GM23338 (cell line): ENCODE data around the gene RPTOR. TPM values are rescaled to one million over a fixed set of nuclear protein-coding genes. Genes with fewer than 3 reads are reported as not detected.

Source experiments
- ATAC-seq: fragments of 200-7000 bp; cut with Tn5 transposase; 3 replicates; pipeline ENCODE4 v1.9.1; 2020
- DNase-seq: peaks from one replicate; pipeline ENCODE4 v3.0.0-alpha.2; 2015; ENCODE audit warnings: low spot score
- H2AFZ ChIP-seq: fragments of 200-600 bp; sonication (generic); 2 replicates; pipeline ENCODE4 v1.8.0; 2016; ENCODE audit warnings: antibody characterized with exemption, mild to moderate bottlenecking, moderate library complexity
- H3F3A ChIP-seq: fragments of 200-600 bp; sonication (generic); replicated peaks from 2 replicates; pipeline ENCODE4 v1.8.0; 2017; ENCODE audit warnings: antibody characterized with exemption, mixed run types, low read depth
- H3K27ac ChIP-seq: fragments of 200-600 bp; sonication (generic); 2 replicates; pipeline ENCODE4 v1.6.1; 2016; ENCODE audit warnings: low read depth
- H3K27me3 ChIP-seq: fragments of 200-600 bp; sonication (generic); 2 replicates; pipeline ENCODE4 v1.8.0; 2016; ENCODE audit warnings: mild to moderate bottlenecking, mixed run types, moderate library complexity; ENCODE audit not compliant: insufficient read depth
- H3K36me3 ChIP-seq: fragments of 200-600 bp; sonication (generic); 2 replicates; pipeline ENCODE4 v1.8.0; 2016; ENCODE audit warnings: mild to moderate bottlenecking; ENCODE audit not compliant: insufficient read depth
- H3K4me1 ChIP-seq: fragments of 200-600 bp; sonication (generic); 2 replicates; pipeline ENCODE4 v1.8.0; 2016; ENCODE audit warnings: mild to moderate bottlenecking, moderate library complexity; ENCODE audit not compliant: insufficient read depth
- H3K4me2 ChIP-seq: fragments of 200-600 bp; sonication (generic); 2 replicates; pipeline ENCODE4 v1.7.1; 2017; ENCODE audit warnings: mixed run types
- H3K4me3 ChIP-seq: fragments of 200-600 bp; sonication (generic); 2 replicates; pipeline ENCODE4 v1.6.1; 2016; ENCODE audit warnings: mixed run types
- H3K79me2 ChIP-seq: fragments of 200-600 bp; sonication (generic); replicated peaks from 2 replicates; pipeline ENCODE4 v1.8.0; 2017; ENCODE audit warnings: mild to moderate bottlenecking; ENCODE audit not compliant: insufficient read depth
- H3K9me2 ChIP-seq: fragments of 200-600 bp; sonication (generic); 2 replicates; pipeline ENCODE4 v1.8.0; 2017; ENCODE audit not compliant: insufficient read depth
- H4K20me1 ChIP-seq: fragments of 200-600 bp; sonication (generic); replicated peaks from 2 replicates; pipeline ENCODE4 v1.8.0; 2017; ENCODE audit warnings: mild to moderate bottlenecking; ENCODE audit not compliant: insufficient read depth
- H3K27ac Mint-ChIP-seq: 2 replicates; pipeline ENCODE4 v1.8.0; 2020; ENCODE audit warnings: inconsistent platforms, mild to moderate bottlenecking, moderate library complexity, mixed read lengths
- H3K27me3 Mint-ChIP-seq: 3 replicates; pipeline ENCODE4 v1.8.0; 2022; ENCODE audit warnings: low read depth, mild to moderate bottlenecking, moderate library complexity, mixed read lengths, inconsistent platforms; ENCODE audit not compliant: insufficient read depth, poor library complexity
- H3K36me3 Mint-ChIP-seq: 3 replicates; pipeline ENCODE4 v1.8.0; 2021; ENCODE audit warnings: low read depth, mild to moderate bottlenecking, inconsistent platforms, moderate library complexity, mixed read lengths
- H3K4me1 Mint-ChIP-seq: 3 replicates; pipeline ENCODE4 v1.8.0; 2020; ENCODE audit warnings: mild to moderate bottlenecking, inconsistent platforms, mixed read lengths
- H3K4me3 Mint-ChIP-seq: 3 replicates; pipeline ENCODE4 v1.8.0; 2021; ENCODE audit warnings: moderate library complexity, mild to moderate bottlenecking, inconsistent platforms, mixed read lengths
- H3K9me3 Mint-ChIP-seq: 3 replicates; pipeline ENCODE4 v1.8.0; 2020; ENCODE audit warnings: moderate library complexity, mild to moderate bottlenecking, inconsistent platforms, mixed read lengths
- CREB1 ChIP-seq: fragments of 250-450 bp; sonication (Bioruptor Pico); IDR thresholded peaks from 2 replicates; pipeline ENCODE4 v1.5.0; 2020; ENCODE audit warnings: low read depth, mild to moderate bottlenecking, moderate library complexity
- CTCF ChIP-seq, 2 experiments: fragments of 200-600 bp in 1 of 2; sonication (generic) in 1 of 2; conservative IDR thresholded peaks; 2 replicates each; pipeline versions ENCODE4 v1.5.1 to v1.6.1; 2016 to 2017; ENCODE audit warnings: antibody characterized with exemption in 2 of 2, low read depth in 2 of 2, mild to moderate bottlenecking in 2 of 2, moderate library complexity in 1 of 2
- EZH2 ChIP-seq: fragments of 200-600 bp; sonication (generic); IDR thresholded peaks from one replicate; pipeline ENCODE4 v1.8.0; 2017; ENCODE audit warnings: antibody characterized with exemption, mild to moderate bottlenecking, low read depth; ENCODE audit not compliant: unreplicated experiment
- EZH2phosphoT487 ChIP-seq: fragments of 200-600 bp; sonication (generic); IDR thresholded peaks from one replicate; pipeline ENCODE4 v1.8.1; 2018; ENCODE audit warnings: antibody characterized with exemption; ENCODE audit not compliant: unreplicated experiment
- JUNB ChIP-seq: IDR thresholded peaks from one replicate; pipeline ENCODE4 v1.6.1; 2016; ENCODE audit warnings: antibody characterized with exemption; ENCODE audit not compliant: unreplicated experiment
- NANOG ChIP-seq: IDR thresholded peaks from 2 replicates; pipeline ENCODE4 v1.6.1; 2016; ENCODE audit warnings: antibody characterized with exemption, borderline replicate concordance
- POLR2AphosphoS5 ChIP-seq: IDR thresholded peaks from 2 replicates; pipeline ENCODE4 v1.6.1; 2016; ENCODE audit warnings: antibody characterized with exemption, low read depth
- REST ChIP-seq: IDR thresholded peaks from one replicate; pipeline ENCODE4 v1.6.1; 2018; ENCODE audit warnings: antibody characterized with exemption; ENCODE audit not compliant: unreplicated experiment
- STAT1 ChIP-seq: IDR thresholded peaks from one replicate; pipeline ENCODE4 v1.6.1; 2016; ENCODE audit warnings: antibody characterized with exemption; ENCODE audit not compliant: unreplicated experiment
- ZNF114 ChIP-seq: fragments of 250-450 bp; sonication (Bioruptor Pico); IDR thresholded peaks from 2 replicates; pipeline ENCODE4 v1.5.0; 2020; ENCODE audit warnings: mild to moderate bottlenecking, moderate library complexity
- ZNF331 ChIP-seq: fragments of 250-450 bp; sonication (Bioruptor Pico); IDR thresholded peaks from 2 replicates; pipeline ENCODE4 v1.5.0; 2020; ENCODE audit warnings: low read depth, mild to moderate bottlenecking, moderate library complexity
- polyA plus RNA-seq: library from polyadenylated mRNA; unstranded; fragments of >200 nt; fragmentation: Nextera tagmentation; extraction: Ambion mirVana; gene quantifications from 2 replicates; pipeline ENCODE4 v1.2.1, GENCODE V29; 2016
- total RNA-seq: library from RNA; depleted of rRNA; stranded (reverse); fragments of >200 nt; shearing (Covaris generic); gene quantifications from 2 replicates; pipeline ENCODE4 v1.2.3, GENCODE V29; 2014
- TF ChIP-seq, protein P1 (sequence below): IDR thresholded peaks from 2 replicates; pipeline ENCODE4 v1.6.1; 2016; ENCODE audit warnings: antibody characterized with exemption
- TF ChIP-seq, protein P2 (sequence below): fragments of 250-450 bp; sonication (Bioruptor Pico); IDR thresholded peaks from 2 replicates; pipeline ENCODE4 v1.5.0; 2020; ENCODE audit warnings: mild to moderate bottlenecking, moderate library complexity

The RPTOR gene
- total and polyA plus RNA-seq, 2 experiments from 2014 or later = 9.5 to 38.0 TPM

DNA sequence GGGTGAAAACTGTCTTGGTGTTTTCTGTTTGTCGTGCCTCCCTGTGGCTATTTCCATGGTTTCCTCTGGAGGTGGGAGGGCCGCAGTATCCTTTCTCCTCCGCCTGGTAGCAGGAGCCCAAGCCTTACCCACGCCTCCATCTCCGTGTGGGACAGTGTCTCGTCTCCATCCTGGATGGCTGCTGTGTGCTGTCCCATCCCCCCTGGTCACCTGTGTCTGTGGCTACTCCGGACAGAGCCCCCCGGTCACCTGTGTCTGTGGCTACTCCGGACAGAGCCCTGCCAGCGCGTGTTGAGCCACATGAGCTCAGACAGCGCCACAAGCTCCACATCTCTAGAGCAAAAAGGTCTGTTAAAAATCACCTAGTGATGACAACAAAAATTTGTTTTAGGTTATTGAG, 248.8 kb downstream of the RPTOR start:
- peaks cover 2% of the 10 kb centered on the region for H3K27me3 Mint-ChIP-seq
- H3K79me2 ChIP-seq = no peaks in the 10 kb centered on the region
- no peaks in the 10 kb centered on the region for H3K9me3 Mint-ChIP-seq
- H3K27ac Mint-ChIP-seq = no peak overlapping the region; the same call in 1 of the 2 replicates
- H3K36me3 Mint-ChIP-seq = peaks cover 8% of the 10 kb centered on the region; the same call in 2 of the 3 replicates
- no peak overlapping the region for H3K4me3 Mint-ChIP-seq
- no peaks in the 10 kb centered on the region for H3K27me3 ChIP-seq
- DNase-seq (no peak), ATAC-seq (peak; percentile 27; the same call in 2 of the 3 replicates)
- peaks cover 7% of the 10 kb centered on the region; the same call in 1 of the 2 replicates for H4K20me1 ChIP-seq
- H3F3A ChIP-seq = no peaks in the 10 kb centered on the region
- TF ChIP-seq STAT1 (no peak), EZH2phosphoT487 (no peak), POLR2AphosphoS5 (no peak), JUNB (no peak), REST (no peak), ZNF114 (CRISPR knock-in tag) (no peak), NANOG (no peak), ZNF331 (no peak), CTCF (conservative IDR thresholded peaks at IDR 0.05; ENCODE audit: low read depth in 2 of 2) (no peak), CREB1 (no peak), EZH2 (no peak)
- TF ChIP-seq, protein P1, sequence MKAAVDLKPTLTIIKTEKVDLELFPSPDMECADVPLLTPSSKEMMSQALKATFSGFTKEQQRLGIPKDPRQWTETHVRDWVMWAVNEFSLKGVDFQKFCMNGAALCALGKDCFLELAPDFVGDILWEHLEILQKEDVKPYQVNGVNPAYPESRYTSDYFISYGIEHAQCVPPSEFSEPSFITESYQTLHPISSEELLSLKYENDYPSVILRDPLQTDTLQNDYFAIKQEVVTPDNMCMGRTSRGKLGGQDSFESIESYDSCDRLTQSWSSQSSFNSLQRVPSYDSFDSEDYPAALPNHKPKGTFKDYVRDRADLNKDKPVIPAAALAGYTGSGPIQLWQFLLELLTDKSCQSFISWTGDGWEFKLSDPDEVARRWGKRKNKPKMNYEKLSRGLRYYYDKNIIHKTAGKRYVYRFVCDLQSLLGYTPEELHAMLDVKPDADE = no peak
- TF ChIP-seq, protein P2, sequence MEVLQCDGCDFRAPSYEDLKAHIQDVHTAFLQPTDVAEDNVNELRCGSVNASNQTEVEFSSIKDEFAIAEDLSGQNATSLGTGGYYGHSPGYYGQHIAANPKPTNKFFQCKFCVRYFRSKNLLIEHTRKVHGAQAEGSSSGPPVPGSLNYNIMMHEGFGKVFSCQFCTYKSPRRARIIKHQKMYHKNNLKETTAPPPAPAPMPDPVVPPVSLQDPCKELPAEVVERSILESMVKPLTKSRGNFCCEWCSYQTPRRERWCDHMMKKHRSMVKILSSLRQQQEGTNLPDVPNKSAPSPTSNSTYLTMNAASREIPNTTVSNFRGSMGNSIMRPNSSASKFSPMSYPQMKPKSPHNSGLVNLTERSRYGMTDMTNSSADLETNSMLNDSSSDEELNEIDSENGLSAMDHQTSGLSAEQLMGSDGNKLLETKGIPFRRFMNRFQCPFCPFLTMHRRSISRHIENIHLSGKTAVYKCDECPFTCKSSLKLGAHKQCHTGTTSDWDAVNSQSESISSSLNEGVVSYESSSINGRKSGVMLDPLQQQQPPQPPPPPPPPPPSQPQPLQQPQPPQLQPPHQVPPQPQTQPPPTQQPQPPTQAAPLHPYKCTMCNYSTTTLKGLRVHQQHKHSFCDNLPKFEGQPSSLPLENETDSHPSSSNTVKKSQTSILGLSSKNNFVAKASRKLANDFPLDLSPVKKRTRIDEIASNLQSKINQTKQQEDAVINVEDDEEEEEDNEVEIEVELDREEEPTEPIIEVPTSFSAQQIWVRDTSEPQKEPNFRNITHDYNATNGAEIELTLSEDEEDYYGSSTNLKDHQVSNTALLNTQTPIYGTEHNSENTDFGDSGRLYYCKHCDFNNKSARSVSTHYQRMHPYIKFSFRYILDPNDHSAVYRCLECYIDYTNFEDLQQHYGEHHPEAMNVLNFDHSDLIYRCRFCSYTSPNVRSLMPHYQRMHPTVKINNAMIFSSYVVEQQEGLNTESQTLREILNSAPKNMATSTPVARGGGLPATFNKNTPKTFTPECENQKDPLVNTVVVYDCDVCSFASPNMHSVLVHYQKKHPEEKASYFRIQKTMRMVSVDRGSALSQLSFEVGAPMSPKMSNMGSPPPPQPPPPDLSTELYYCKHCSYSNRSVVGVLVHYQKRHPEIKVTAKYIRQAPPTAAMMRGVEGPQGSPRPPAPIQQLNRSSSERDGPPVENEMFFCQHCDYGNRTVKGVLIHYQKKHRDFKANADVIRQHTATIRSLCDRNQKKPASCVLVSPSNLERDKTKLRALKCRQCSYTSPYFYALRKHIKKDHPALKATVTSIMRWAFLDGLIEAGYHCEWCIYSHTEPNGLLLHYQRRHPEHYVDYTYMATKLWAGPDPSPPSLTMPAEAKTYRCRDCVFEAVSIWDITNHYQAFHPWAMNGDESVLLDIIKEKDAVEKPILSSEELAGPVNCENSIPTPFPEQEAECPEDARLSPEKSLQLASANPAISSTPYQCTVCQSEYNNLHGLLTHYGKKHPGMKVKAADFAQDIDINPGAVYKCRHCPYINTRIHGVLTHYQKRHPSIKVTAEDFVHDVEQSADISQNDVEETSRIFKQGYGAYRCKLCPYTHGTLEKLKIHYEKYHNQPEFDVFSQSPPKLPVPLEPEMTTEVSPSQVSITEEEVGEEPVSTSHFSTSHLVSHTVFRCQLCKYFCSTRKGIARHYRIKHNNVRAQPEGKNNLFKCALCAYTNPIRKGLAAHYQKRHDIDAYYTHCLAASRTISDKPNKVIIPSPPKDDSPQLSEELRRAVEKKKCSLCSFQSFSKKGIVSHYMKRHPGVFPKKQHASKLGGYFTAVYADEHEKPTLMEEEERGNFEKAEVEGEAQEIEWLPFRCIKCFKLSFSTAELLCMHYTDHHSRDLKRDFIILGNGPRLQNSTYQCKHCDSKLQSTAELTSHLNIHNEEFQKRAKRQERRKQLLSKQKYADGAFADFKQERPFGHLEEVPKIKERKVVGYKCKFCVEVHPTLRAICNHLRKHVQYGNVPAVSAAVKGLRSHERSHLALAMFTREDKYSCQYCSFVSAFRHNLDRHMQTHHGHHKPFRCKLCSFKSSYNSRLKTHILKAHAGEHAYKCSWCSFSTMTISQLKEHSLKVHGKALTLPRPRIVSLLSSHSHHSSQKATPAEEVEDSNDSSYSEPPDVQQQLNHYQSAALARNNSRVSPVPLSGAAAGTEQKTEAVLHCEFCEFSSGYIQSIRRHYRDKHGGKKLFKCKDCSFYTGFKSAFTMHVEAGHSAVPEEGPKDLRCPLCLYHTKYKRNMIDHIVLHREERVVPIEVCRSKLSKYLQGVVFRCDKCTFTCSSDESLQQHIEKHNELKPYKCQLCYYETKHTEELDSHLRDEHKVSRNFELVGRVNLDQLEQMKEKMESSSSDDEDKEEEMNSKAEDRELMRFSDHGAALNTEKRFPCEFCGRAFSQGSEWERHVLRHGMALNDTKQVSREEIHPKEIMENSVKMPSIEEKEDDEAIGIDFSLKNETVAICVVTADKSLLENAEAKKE = no peak
- H3K4me1 Mint-ChIP-seq = peaks cover 22% of the 10 kb centered on the region
- H3K36me3 ChIP-seq = no peaks in the 10 kb centered on the region; the same call in 1 of the 2 replicates
- no peaks in the 10 kb centered on the region for H3K9me2 ChIP-seq
- no peak overlapping the region for H3K4me3 ChIP-seq
- H3K4me2 ChIP-seq = no peak overlapping the region
- H2AFZ ChIP-seq = no peak overlapping the region
- no peak overlapping the region for H3K27ac ChIP-seq
- H3K4me1 ChIP-seq = no peaks in the 10 kb centered on the region
